ENCODE measurements around the gene KRTCAP2.

KRTCAP2 gene

DNA sequence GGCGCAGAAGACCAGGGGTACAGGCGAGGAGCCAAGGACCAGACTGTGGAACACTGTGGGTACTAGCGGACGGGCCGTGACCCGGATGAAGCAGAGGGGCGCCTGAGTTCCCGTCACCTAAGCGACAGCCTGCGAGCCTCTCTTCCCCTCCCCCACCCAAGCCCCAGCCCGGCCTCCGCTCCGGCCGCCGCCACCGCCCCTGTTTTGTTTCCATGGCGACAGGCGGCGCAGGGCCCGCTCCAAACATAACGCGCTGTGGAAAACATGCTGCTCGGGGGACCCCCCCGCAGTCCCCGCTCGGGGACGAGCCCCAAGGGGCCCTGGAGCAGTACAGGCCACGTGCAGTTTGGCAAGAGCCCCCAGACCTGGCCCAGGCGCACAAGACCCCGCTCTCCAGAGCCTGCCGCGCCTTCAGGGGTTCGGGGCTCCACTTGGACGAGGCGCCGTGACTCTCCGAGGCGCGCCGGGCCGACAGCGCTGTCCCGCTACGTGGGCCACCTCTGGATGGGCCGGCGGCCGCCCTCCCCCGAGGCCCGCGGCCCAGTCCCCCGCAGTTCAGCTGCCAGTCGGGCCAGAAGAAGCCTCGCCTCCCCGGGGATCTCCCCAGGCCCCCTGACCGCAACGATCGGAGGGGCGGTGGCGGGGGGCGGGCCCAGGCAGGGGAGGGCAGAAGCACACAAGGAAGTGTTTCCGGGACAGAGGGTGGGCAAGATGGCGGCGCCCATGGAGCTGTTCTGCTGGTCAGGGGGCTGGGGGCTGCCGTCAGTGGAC lies 35.6 kb upstream of the KRTCAP2 start, which contains the start of gene MTX1:
Gene MTX1, plus strand, starts transcription at position 155 of the 771 bp plus-strand sequence. Its CDS starts 110 bp downstream, at position 265.
- Histone ChIP-seq H3K9ac (ENCODE audit: low read depth, low read length) (peak within 1 kb of the TSS; percentile 90), H3K36me3 (ENCODE audit: control insufficient read depth, insufficient read depth, low read length) (peaks cover 23% of the 10 kb centered on the region)

DNA sequence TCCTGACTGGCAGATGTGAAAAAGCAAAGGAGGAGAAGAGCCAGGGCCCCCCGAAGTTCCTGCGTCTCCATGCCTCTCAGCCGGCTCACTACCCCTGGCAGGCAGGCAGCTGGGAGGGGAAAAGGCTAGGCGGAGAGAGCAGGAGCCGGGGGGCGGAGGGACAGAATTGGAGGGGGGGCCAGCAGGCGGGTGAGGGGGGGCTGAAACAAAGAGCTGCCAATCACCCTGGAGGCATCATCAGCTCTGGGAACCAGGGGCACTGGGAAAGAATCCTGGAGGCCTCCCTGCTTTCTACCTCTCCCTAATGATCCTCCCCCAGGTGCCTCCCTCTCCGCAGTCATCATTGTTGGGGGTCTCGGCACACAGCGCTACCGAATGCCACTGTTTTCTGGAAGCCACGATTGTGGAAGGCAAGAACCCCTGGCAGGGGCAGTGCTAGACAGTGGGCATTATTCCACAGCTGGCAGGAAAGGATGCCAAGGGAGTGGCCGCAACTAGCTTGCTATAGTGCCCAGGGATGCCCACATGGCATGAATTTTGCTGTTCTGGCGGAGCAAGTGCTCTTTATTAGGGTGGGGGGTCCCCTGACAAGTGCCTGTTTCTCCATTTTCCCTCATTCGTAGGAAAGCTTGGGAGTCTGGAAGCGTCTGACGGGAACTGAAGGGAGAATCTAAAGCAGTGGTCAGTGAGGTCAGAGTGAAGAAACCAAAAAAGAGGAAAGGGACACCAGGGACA lies 34.9 kb upstream of the KRTCAP2 start, which contains the start of gene THBS3:
Gene THBS3, minus strand, starts transcription at position 92 of the 735 bp plus-strand sequence. Its CDS starts 21 bp downstream, at position 71.
- no peaks in the 10 kb centered on the region for H3K27me3 ChIP-seq (ENCODE audit: control insufficient read depth, insufficient read depth, low read length)
- peak within 1 kb of the TSS; percentile 98 for H3K27ac ChIP-seq (ENCODE audit: low read depth, low read length)
- peak within 1 kb of the TSS; percentile 87 for H3K9ac ChIP-seq (ENCODE audit: low read depth, low read length)
- peak within 1 kb of the TSS; percentile 92 for H3K4me3 ChIP-seq (ENCODE audit: low read depth, low read length)
- H3K36me3 ChIP-seq (ENCODE audit: control insufficient read depth, insufficient read depth, low read length), result peaks cover 25% of the 10 kb centered on the region
- H3K4me1 ChIP-seq (ENCODE audit: control insufficient read depth, insufficient read depth, low read length), result peaks cover 19% of the 10 kb centered on the region
- H3K9me3 ChIP-seq (ENCODE audit: control insufficient read depth, insufficient read depth, low read length), result no peaks in the 10 kb centered on the region

More for the DNA sequence above, 35.6 kb upstream of the KRTCAP2 start, which contains the start of gene MTX1:
- H3K27me3 ChIP-seq (ENCODE audit: control insufficient read depth, insufficient read depth, low read length), result no peaks in the 10 kb centered on the region
- H3K27ac ChIP-seq (ENCODE audit: low read depth, low read length), result peak within 1 kb of the TSS; percentile 98
- H3K4me1 ChIP-seq (ENCODE audit: control insufficient read depth, insufficient read depth, low read length), result peaks cover 19% of the 10 kb centered on the region
- H3K9me3 ChIP-seq (ENCODE audit: control insufficient read depth, insufficient read depth, low read length), result no peaks in the 10 kb centered on the region
- H3K4me3 ChIP-seq (ENCODE audit: low read depth, low read length), result peak within 1 kb of the TSS; percentile 92

DNA sequence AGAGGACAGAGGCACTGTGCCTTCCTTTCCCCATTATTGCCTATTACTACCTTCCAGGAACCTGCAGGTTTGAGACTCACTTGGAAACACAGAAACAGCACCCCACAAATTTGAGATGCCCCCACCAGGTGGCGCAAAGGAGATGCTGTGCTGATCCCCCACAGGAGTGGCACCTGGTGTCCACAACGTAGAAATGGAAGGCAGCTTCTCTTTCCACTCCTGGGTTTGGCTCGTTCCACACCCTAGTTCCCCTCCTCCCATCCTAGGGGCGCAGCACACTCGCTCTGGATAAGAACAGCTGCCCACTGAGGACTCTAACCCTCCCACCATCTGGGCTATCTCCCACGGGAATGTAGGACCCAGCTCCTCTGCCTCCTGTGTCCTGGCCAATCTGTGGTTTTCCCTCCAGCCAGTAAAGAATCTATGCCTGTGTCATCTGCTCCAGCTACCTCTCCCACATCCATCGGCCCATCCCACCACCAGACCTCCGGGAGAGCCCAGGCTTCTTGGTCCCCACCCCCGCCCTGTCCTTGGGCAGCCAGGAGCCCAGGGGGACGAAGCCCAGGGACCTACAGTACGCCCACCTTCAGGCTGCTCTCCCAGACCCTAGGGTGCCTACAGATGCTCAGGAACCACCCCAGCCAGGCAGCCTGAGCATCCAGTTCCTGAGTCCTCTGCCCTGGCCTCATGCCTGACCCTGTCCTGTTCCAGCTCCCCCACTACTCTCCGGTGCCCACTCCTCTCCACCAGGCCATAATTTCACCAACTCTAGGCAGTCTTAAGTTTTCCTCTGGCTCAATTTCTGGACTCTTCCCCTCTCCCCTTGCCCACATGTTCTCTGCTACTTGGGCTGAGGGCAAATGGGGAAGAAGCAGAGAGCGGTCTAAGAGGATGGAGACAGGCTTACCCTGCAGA lies 34.0 kb upstream of the KRTCAP2 start:
- H3K36me3 ChIP-seq (ENCODE audit: control insufficient read depth, insufficient read depth, low read length), result peaks cover 31% of the 10 kb centered on the region
- H3K9me3 ChIP-seq (ENCODE audit: control insufficient read depth, insufficient read depth, low read length), result no peaks in the 10 kb centered on the region
- no peaks in the 10 kb centered on the region for H3K27me3 ChIP-seq (ENCODE audit: control insufficient read depth, insufficient read depth, low read length)
- H3K27ac ChIP-seq (ENCODE audit: low read depth, low read length), result peak overlapping the region; percentile 98
- H3K9ac ChIP-seq (ENCODE audit: low read depth, low read length), result peak overlapping the region; percentile 35
- peaks cover 19% of the 10 kb centered on the region for H3K4me1 ChIP-seq (ENCODE audit: control insufficient read depth, insufficient read depth, low read length)
- H3K4me3 ChIP-seq (ENCODE audit: low read depth, low read length), result peak overlapping the region; percentile 92

DNA sequence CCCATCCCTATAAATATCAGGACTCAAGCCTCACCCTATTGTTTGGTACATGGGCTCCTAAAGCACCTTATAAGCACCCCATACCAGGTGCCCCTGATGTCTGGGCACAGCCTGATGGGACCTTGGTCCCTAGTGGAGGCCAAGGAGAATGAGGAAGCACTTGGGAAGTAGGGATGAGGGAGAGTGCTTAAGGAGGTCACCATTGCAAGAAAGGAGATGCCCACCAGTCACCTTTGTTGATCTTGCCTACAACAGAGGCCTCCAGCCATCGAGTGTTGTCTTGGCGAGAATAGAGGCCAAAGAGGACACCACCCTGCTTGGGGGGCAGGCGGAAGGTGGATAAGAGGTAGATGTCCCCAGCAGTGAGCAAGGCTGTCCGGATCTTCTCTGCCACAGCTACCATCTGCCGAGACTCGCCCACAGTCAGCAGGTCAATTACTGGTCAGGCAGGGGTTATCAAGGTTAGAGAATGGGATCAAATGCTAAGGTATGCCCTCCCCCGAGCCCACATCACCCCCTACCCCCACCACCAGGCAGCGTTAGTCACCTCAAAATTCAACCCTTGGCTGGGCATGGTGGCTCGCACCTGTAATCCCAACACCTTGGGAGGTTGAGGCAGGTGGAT lies 33.0 kb upstream of the KRTCAP2 start:
- H3K27me3 ChIP-seq (ENCODE audit: control insufficient read depth, insufficient read depth, low read length), result no peaks in the 10 kb centered on the region
- no peak overlapping the region for H3K27ac ChIP-seq (ENCODE audit: low read depth, low read length)
- no peaks in the 10 kb centered on the region for H3K9me3 ChIP-seq (ENCODE audit: control insufficient read depth, insufficient read depth, low read length)
- peaks cover 35% of the 10 kb centered on the region for H3K36me3 ChIP-seq (ENCODE audit: control insufficient read depth, insufficient read depth, low read length)
- H3K9ac ChIP-seq (ENCODE audit: low read depth, low read length), result no peak overlapping the region
- H3K4me1 ChIP-seq (ENCODE audit: control insufficient read depth, insufficient read depth, low read length), result peaks cover 19% of the 10 kb centered on the region
- H3K4me3 ChIP-seq (ENCODE audit: low read depth, low read length), result no peak overlapping the region

DNA sequence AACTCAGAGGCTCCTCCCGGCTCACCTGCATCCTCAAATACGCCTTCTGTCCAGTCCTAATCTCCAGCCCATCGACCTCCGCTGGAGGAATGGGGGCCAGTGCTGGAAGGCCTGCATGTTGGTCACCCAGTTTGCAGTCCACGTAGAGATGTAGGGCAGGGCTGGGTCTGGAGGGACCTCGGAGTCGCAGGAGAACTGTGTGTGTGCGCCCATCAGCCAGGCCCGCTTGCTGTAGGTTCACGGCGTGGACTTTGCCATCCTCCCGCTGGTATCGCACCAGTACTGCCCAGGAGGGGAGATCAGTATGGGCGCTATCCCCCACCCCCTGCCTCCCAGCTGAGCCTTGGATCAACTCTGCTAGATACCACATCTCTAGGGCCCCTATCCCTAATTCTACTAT lies 31.9 kb upstream of the KRTCAP2 start:
- H3K27ac ChIP-seq (ENCODE audit: low read depth, low read length), result no peak overlapping the region
- H3K9me3 ChIP-seq (ENCODE audit: control insufficient read depth, insufficient read depth, low read length), result no peaks in the 10 kb centered on the region
- no peak overlapping the region for H3K4me3 ChIP-seq (ENCODE audit: low read depth, low read length)
- H3K36me3 ChIP-seq (ENCODE audit: control insufficient read depth, insufficient read depth, low read length), result peaks cover 39% of the 10 kb centered on the region
- no peak overlapping the region for H3K9ac ChIP-seq (ENCODE audit: low read depth, low read length)
- H3K4me1 ChIP-seq (ENCODE audit: control insufficient read depth, insufficient read depth, low read length), result peaks cover 19% of the 10 kb centered on the region
- H3K27me3 ChIP-seq (ENCODE audit: control insufficient read depth, insufficient read depth, low read length), result no peaks in the 10 kb centered on the region

DNA sequence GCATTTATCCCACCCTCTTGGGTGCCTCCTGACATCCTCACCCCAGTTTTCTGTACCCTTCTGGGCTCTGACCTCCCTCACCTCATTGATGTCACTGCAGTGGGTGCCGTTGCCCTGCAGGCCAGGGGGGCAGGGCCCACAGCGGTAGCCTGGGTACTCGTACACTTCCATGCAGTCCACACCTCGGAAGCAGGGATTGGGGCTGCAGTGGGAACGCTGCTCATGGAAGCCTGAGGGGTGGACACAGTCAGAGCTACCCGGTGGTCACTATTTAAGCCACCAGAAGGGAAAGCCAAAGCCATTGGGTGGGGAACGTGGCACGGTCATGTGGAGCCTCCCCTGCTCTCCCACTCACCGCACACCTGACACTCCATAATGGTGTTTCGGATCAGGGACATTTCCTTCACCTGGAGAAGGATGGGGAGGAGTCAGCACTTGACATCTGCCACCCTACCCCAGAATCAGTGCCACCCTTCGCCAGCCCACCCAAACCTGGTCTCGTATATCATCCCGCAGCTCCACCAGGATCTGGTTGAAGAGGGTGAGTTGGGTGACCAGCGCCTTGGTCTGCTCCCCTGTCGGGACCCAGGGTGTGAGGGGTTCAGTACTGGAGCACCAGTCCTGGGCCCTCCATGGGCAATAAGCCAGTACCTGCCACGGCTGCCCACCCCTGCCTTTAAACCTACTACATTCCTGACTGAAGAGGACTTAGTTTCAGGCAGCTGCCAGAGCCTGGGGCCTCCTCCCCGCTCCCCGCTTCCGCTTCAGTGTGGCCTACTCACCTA lies 29.8 kb upstream of the KRTCAP2 start:
- H3K9ac ChIP-seq (ENCODE audit: low read depth, low read length), result no peak overlapping the region
- no peaks in the 10 kb centered on the region for H3K27me3 ChIP-seq (ENCODE audit: control insufficient read depth, insufficient read depth, low read length)
- H3K4me1 ChIP-seq (ENCODE audit: control insufficient read depth, insufficient read depth, low read length), result peaks cover 9% of the 10 kb centered on the region
- no peaks in the 10 kb centered on the region for H3K9me3 ChIP-seq (ENCODE audit: control insufficient read depth, insufficient read depth, low read length)
- H3K27ac ChIP-seq (ENCODE audit: low read depth, low read length), result peak overlapping the region; percentile 18
- no peak overlapping the region for H3K4me3 ChIP-seq (ENCODE audit: low read depth, low read length)
- peaks cover 58% of the 10 kb centered on the region for H3K36me3 ChIP-seq (ENCODE audit: control insufficient read depth, insufficient read depth, low read length)

DNA sequence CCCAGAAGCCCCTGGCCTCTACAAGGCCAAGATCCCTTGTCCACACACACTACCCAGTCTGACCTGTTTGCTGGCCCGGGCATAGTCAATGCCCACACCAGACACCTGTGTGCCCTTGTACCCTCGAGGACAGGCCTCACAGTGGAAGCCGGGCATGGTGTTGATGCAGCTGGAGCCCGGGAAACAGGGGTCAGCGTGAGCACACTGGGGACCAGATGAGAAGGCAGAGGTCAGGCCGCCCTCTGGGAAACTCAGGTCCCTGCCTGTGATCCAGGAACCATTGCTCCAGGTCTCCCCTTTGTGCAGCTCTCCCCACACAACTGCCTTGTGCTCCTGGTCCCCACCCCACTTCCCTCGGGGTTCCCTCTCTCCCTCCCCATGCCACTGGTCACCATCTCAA lies 29.1 kb upstream of the KRTCAP2 start:
- Histone ChIP-seq H3K9ac (ENCODE audit: low read depth, low read length) (no peak overlapping the region), H3K4me1 (ENCODE audit: control insufficient read depth, insufficient read depth, low read length) (peaks cover 9% of the 10 kb centered on the region), H3K36me3 (ENCODE audit: control insufficient read depth, insufficient read depth, low read length) (peaks cover 65% of the 10 kb centered on the region), H3K27me3 (ENCODE audit: control insufficient read depth, insufficient read depth, low read length) (no peaks in the 10 kb centered on the region), H3K27ac (ENCODE audit: low read depth, low read length) (no peak overlapping the region), H3K4me3 (ENCODE audit: low read depth, low read length) (no peak overlapping the region), H3K9me3 (ENCODE audit: control insufficient read depth, insufficient read depth, low read length) (no peaks in the 10 kb centered on the region)

DNA sequence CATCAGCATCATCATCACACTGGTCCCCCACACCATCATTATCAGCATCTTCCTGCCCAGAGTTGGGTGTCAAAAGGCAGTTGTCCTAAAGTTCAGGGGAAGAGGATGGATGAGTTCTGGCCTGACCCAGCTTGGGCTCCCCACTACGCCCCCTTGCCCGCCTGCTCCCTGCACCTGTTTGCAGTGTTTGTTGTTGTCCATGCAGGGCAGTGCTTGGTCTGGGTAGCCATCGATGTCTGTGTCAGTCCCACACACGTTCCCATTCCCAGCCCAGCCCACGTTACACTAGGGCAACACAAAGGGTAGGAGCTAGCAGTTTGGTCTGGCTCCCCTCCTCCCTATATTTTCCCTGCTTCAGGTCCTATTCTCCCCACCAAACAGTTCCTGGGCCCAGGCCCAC lies 27.8 kb upstream of the KRTCAP2 start:
- no peak overlapping the region for H3K4me3 ChIP-seq (ENCODE audit: low read depth, low read length)
- no peaks in the 10 kb centered on the region for H3K9me3 ChIP-seq (ENCODE audit: control insufficient read depth, insufficient read depth, low read length)
- H3K27ac ChIP-seq (ENCODE audit: low read depth, low read length), result no peak overlapping the region
- peaks cover 15% of the 10 kb centered on the region for H3K4me1 ChIP-seq (ENCODE audit: control insufficient read depth, insufficient read depth, low read length)
- H3K27me3 ChIP-seq (ENCODE audit: control insufficient read depth, insufficient read depth, low read length), result no peaks in the 10 kb centered on the region
- no peak overlapping the region for H3K9ac ChIP-seq (ENCODE audit: low read depth, low read length)
- H3K36me3 ChIP-seq (ENCODE audit: control insufficient read depth, insufficient read depth, low read length), result peaks cover 73% of the 10 kb centered on the region

DNA sequence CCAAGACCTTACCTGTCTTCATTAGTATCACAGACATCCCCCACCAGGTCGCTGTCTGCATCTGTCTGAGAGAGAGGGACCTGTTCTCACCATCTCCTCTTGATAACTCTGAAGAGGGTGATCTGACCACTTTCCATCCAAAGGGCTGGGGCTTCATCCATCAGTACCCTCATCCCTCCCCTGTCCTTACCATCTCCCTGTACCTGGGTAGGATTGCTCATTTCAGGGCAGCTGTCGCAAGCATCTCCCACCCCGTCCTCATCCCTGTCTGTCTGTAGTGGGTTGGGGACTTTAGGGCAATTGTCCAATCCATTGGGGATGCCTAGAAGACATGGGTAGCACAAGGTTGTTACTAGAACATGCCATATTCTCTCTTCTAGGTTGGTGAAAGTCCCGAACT lies 26.7 kb upstream of the KRTCAP2 start:
- Histone ChIP-seq H3K27me3 (ENCODE audit: control insufficient read depth, insufficient read depth, low read length) (no peaks in the 10 kb centered on the region), H3K4me3 (ENCODE audit: low read depth, low read length) (no peak overlapping the region), H3K9me3 (ENCODE audit: control insufficient read depth, insufficient read depth, low read length) (no peaks in the 10 kb centered on the region), H3K4me1 (ENCODE audit: control insufficient read depth, insufficient read depth, low read length) (peaks cover 15% of the 10 kb centered on the region), H3K27ac (ENCODE audit: low read depth, low read length) (no peak overlapping the region), H3K9ac (ENCODE audit: low read depth, low read length) (no peak overlapping the region), H3K36me3 (ENCODE audit: control insufficient read depth, insufficient read depth, low read length) (peaks cover 73% of the 10 kb centered on the region)

DNA sequence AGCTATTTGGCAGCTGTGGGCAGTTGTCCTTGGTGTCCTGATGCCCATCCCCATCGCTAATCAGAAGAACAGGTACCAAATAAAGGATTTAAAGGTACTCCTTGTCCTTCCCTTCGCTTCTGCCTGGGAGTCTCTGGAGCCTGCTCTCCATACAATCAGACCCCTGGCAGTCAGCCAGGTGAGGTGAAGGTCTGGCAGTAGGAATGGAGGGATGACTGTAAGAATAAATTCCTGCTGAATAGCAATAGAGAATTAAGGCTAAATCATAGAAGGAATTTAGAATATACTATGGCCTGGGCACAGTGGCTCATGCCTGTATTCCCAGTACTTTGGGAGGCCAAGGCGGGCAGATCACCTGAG lies 25.4 kb upstream of the KRTCAP2 start:
- H3K36me3 ChIP-seq (ENCODE audit: control insufficient read depth, insufficient read depth, low read length), result peaks cover 66% of the 10 kb centered on the region
- H3K27ac ChIP-seq (ENCODE audit: low read depth, low read length), result no peak overlapping the region
- no peaks in the 10 kb centered on the region for H3K9me3 ChIP-seq (ENCODE audit: control insufficient read depth, insufficient read depth, low read length)
- no peak overlapping the region for H3K4me3 ChIP-seq (ENCODE audit: low read depth, low read length)
- H3K9ac ChIP-seq (ENCODE audit: low read depth, low read length), result no peak overlapping the region
- H3K27me3 ChIP-seq (ENCODE audit: control insufficient read depth, insufficient read depth, low read length), result no peaks in the 10 kb centered on the region
- H3K4me1 ChIP-seq (ENCODE audit: control insufficient read depth, insufficient read depth, low read length), result peaks cover 15% of the 10 kb centered on the region
